ENCODE measurements around the gene VASH1.
A peak's percentile ranks its signal among the peaks of the same experiment; 100 is the strongest.

The VASH1 gene

DNA sequence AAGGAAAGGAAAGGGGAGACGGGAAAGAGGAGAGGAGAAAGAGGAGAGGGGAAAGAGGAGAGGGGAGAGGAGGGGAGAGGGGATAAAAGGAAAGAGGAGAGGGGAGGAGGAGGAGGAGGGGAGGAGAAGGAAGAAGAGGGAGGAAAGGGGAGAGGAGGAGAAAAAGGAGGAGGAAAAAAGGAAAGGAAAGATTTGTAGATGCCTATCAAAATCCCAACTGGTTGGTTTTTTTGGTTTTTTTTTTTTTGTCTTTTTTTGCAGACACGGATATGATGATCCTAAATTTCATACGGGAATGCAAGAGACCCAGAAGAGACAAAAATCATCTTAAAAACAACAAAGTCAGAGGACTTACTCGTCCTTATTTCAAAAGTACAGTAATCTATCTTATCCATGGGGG lies 32.1 kb downstream of the VASH1 start:
- no peak for DNase-seq

DNA sequence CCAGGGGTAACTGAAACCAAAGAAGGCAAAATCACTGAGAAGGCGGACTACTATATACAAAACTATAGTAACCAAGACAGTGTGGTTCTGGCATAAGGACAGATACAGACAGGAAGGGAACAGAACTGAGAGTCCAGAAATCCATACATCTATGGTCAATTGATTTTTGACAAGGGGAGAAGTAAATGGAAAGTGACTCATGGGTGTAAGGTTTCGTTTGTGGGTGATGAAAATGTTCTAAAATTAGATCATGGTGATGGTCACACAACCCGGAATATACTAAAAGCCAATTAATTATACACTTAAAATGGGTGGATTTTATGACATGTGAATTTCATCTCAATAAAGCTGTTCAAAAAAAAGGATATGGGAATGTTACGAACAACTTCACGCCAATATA lies 32.7 kb downstream of the VASH1 start:
- DNase-seq: no peak

DNA sequence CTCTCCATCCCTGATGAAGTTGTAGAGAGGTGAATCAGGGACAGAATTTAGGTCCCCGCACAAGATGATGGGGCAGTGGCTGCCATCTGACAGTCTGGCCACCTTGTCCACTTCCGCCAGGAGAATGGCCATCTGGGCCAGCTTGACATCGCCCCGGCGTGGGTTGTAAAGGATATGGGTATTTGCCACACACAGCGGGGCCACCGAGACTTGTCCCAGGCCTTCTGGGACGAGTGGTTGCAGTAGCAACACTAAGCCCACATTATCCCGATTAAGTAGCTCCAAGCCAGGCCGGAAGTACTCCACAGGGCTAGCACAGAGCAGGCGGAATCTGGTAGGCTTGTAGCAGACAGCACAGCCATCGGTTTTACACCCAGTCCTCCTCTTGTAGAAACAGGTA lies 45.2 kb downstream of the VASH1 start:
- DNase-seq: no peak

DNA sequence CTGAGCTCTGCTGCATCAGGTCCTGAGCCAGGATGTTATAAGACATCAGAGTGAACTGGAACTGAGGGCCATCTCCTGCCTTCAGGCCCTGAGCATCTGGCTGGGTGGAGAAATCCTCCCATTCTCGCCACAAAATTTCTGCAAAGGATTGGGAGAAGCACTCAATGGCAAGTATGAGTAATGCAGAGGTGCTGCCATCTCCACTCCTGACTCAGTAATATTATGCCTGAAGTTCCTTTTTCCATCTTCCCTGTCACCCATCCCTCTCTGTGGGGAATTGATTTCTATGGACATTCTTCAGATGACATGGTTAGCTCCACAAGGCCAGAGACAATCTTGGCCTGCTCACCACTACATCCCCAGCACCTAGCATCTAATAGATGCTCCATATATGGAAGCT lies 46.7 kb downstream of the VASH1 start:
- no peak for DNase-seq

GRCh38 chr14:76808990-76809389 lies 47.7 kb downstream of the VASH1 start:
- DNase-seq: no peak

DNA sequence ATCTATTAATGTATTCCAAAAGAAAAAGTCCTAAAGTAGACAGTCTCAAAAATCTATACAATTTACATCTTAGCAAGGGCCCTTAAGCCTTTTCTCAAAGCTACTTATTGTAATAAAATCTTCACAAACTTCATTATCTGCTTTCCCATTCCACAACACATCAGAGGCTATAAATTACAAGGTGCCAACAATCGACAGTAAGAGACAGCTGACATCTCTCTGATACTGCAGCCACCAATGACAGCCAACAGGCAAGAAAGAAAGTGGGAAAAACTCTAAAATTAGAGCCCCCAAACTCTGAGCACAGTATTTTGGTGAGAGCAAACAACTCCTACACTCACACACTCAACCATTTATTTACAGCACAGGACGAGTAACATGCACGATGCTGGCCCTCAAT lies 49.3 kb downstream of the VASH1 start:
- DNase-seq: no peak

- no peak for DNase-seq
Measured at GRCh38 chr14:76810953-76811400, 49.7 kb downstream of the VASH1 start.

GRCh38 chr14:76811561-76811960 lies 50.3 kb downstream of the VASH1 start:
- no peak for DNase-seq

GRCh38 chr14:76812093-76812421 lies 50.8 kb downstream of the VASH1 start:
- no peak for DNase-seq

GRCh38 chr14:76812422-76813383 lies 51.4 kb downstream of the VASH1 start, which contains the start of gene ANGEL1:
TSS of gene ANGEL1 (minus strand) at chr14:76812882. CDS start at chr14:76812827, 55 bp downstream.
- peak; percentile 98 for DNase-seq

DNA sequence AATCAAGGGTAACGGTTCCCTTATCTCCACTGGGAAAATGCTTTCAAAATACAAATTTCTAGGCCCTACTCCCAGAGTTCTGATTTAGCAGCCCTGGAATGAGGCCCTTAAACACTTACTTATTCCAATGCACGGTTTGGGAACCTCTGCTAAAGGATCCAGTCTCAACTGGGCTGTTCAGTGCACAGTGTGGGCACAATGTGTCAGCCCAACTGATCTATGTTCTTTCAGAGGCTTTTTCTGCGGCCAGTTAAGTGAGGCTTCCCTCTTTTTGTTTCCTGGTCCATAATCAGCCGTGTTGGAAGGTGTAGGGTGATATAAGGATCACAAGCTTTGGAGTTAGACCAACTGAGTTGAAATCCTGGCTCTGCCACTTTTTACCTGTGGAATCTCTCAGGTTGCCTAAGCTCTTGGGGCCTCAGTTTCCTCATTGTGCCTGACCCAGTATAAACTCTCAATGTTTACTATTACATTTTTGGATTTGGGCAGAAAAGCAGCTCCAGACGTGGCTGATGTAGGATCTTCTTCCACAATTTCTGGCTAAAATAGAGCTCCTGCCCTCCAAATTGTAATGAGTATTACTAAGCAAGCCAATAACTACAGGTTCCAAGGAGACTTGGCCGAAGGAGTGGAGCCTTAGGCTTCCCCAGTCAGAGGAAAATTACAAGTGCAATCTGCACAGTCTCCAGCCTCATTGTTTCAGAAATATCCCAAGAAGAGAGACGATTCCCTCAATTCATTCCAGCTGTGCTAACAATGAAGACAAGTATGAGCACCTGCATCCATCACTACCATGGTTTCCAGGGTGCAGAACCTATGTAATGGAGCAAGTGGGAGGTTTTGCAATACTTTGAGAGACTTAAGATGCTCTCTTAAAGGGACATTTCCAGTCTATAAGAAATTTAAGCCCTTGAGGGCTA lies 53.7 kb downstream of the VASH1 start:
- DNase-seq: no peak

- DNase-seq: no peak
Measured at GRCh38 chr14:76820700-76821099, 59.4 kb downstream of the VASH1 start.

- DNase-seq: no peak
Measured at GRCh38 chr14:76826122-76826521, 64.9 kb downstream of the VASH1 start, which contains the start of gene LRRC74A. TSS of gene LRRC74A (plus strand) at chr14:76826408. CDS start at chr14:76826698, 290 bp downstream.

- no peak for DNase-seq
Measured at GRCh38 chr14:76827696-76828296, 66.5 kb downstream of the VASH1 start.

GRCh38 chr14:76828339-76829012 lies 67.2 kb downstream of the VASH1 start:
- no peak for DNase-seq

GRCh38 chr14:76829013-76829365 lies 67.7 kb downstream of the VASH1 start:
- DNase-seq: no peak

DNA sequence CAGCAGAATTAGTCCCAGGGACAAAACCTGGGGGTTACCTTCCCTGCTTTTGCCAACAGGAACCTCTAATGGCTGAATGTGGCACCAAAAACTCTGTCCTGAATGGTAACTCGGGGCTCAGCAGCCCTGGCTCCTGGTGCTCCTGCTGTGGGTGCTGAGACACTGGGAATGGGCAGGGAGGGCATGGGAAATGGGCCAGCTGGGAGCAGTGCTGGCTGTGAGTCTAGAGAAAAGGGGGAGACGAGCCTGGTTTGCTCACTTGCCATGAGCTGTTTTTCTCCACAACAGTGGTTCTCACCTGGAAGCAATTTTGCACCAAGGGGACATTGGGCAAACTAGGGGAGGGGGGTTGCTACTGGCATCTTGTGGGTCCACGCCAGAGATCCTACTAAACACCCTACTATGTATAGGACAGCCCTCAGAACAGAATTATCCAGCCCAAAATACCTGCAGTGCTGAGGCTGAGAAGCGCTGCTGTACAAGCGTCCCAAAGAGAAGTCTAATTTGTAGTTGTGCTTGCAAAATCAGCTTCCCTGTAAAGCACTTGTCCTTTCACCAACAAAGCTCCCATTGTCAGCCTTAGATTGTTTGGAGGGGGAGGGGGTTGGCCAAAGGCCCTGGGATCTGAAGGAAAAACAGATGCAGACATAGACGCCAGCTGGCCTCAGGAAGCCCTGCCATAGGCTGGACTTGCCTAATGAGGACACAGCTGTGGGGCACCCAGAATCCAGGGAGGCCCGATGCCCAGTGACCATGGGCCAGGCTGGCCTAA lies 68.6 kb downstream of the VASH1 start:
- DNase-seq: no peak

DNA sequence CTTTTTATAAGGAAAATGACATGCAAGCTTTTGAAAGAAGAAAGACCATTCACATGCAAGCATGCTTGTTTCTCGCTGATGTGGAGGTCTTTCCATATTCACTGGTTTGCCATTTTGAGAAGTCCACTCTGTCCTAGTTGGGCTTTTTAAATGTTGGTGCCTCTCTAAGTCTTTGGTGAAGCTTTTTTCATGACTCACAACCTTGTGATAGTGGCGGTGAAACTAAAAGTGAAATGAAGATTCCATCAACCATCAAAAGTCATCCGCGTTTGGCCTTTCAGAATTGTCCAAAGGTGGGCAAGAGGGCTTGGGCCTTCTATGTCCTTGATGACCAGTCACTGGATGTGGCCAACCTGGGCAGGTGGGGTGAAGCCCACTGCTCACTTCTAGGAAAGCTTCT lies 69.3 kb downstream of the VASH1 start:
- no peak for DNase-seq

DNA sequence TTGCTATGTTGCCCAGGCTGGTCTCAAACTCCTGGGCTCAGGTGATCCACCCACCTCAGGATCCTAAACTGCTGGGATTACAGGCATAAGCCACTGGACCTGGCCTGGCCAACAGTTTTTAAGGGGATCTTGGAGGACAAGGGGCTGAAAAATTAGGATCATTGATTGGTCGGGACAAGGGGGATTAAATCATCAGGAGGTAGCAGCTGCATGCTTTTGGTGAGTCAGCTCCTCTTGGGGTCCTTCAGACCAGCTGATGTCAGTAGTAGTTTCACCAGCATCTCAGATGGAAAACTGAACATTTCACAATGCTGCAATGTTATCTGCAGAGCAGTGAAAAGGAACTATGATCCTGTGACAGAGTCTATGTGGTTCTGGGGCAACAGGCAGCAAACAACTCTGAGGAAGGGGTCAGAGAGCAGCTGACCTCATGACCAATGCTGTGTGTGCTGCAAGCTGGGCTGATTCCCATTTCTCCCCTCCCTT lies 71.3 kb downstream of the VASH1 start:
- no peak for DNase-seq
